SK-N-SH (cell line): ENCODE results near the gene C2orf72. TPM values are rescaled to one million over a fixed set of nuclear protein-coding genes. Genes with fewer than 3 reads are reported as not detected.

Experiments
- CTCF ChIA-PET: fragments of 300-600, 350-600 bp; formaldehyde crosslinking; extraction: SDS; loops from one replicate; lab custom pipeline; 2021; lab: Yijun Ruan, JAX
- POLR2A ChIA-PET: fragments of 350-600 bp; sonication (Branson Sonifier 250); formaldehyde crosslinking; extraction: SDS; loops from one replicate; lab custom pipeline; 2020; ENCODE audit warnings: antibody characterized with exemption, inconsistent platforms; lab: Yijun Ruan, JAX
- DNase-seq: peaks from one replicate; pipeline ENCODE4 v3.0.0; 2012
- H2AFZ ChIP-seq: fragments of 200-600 bp; sonication (generic); 2 replicates; pipeline ENCODE4 v1.8.1; 2016; ENCODE audit warnings: antibody characterized with exemption, mild to moderate bottlenecking, low read depth
- H3F3A ChIP-seq: fragments of 200-600 bp; sonication (generic); replicated peaks from 2 replicates; pipeline ENCODE3; 2016; ENCODE audit warnings: antibody characterized with exemption, mild to moderate bottlenecking; ENCODE audit not compliant: insufficient read depth
- H3K27ac ChIP-seq, 2 experiments: fragments of 200-500 bp in 1 of 2; fragments of 200-600 bp in 1 of 2; sonication (Bioruptor generic) in 1 of 2; sonication (generic), shearing (Covaris generic) in 1 of 2; 2 replicates each; pipeline versions ENCODE4 v1.5.1 to v1.6.1; 2014 to 2016; ENCODE audit warnings: low read depth in 2 of 2, inconsistent platforms in 1 of 2, low read length in 1 of 2, mild to moderate bottlenecking in 1 of 2, mixed read lengths in 1 of 2
- H3K27me3 ChIP-seq: fragments of 200-600 bp; sonication (generic), shearing (Covaris generic); 2 replicates; pipeline ENCODE4 v1.6.1; 2016; ENCODE audit warnings: mixed run types; ENCODE audit not compliant: insufficient read depth
- H3K36me3 ChIP-seq, 2 experiments: fragments of 200-500 bp in 1 of 2; fragments of 200-600 bp in 1 of 2; sonication (Bioruptor generic) in 1 of 2; sonication (generic) in 1 of 2; replicated peaks in 1 of 2; 2 replicates each; pipeline versions ENCODE3 to v1.5.1; 2014 to 2016; ENCODE audit warnings: low read length in 1 of 2, mild to moderate bottlenecking in 1 of 2; ENCODE audit not compliant: insufficient read depth in 2 of 2, control insufficient read depth in 1 of 2
- H3K4me1 ChIP-seq, 2 experiments: fragments of 200-500 bp in 1 of 2; fragments of 200-600 bp in 1 of 2; sonication (Bioruptor generic) in 1 of 2; sonication (generic), shearing (Covaris generic) in 1 of 2; 2 replicates each; pipeline versions ENCODE4 v1.5.1 to v1.6.1; 2014 to 2016; ENCODE audit warnings: low read depth in 1 of 2, low read length in 1 of 2, mixed run types in 1 of 2; ENCODE audit not compliant: insufficient read depth in 2 of 2, control insufficient read depth in 1 of 2
- H3K4me2 ChIP-seq: fragments of 200-600 bp; sonication (generic), shearing (Covaris generic); 2 replicates; pipeline ENCODE4 v1.6.1; 2017; ENCODE audit warnings: mixed run types
- H3K4me3 ChIP-seq, 2 experiments: fragments of 200-500 bp in 1 of 2; fragments of 200-600 bp in 1 of 2; sonication (Bioruptor generic) in 1 of 2; sonication (generic), shearing (Covaris generic) in 1 of 2; 2 replicates each; pipeline versions ENCODE4 v1.5.1 to v1.8.1; 2014 to 2016; ENCODE audit warnings: low read depth in 2 of 2, inconsistent platforms in 1 of 2, low read length in 1 of 2, mild to moderate bottlenecking in 1 of 2, mixed read lengths in 1 of 2, moderate library complexity in 1 of 2
- H3K79me2 ChIP-seq: fragments of 200-600 bp; sonication (generic); 2 replicates; pipeline ENCODE4 v1.8.1; 2017; ENCODE audit warnings: mild to moderate bottlenecking; ENCODE audit not compliant: insufficient read depth
- H3K9ac ChIP-seq: fragments of 200-600 bp; sonication (generic); 2 replicates; pipeline ENCODE4 v1.6.1; 2017; ENCODE audit warnings: mixed run types
- H3K9me2 ChIP-seq: fragments of 200-600 bp; sonication (generic); 2 replicates; pipeline ENCODE4 v1.6.1; 2017; ENCODE audit warnings: mixed run types
- H3K9me3 ChIP-seq: fragments of 200-600 bp; sonication (generic); 2 replicates; pipeline ENCODE4 v1.6.1; 2017; ENCODE audit warnings: mixed run types, mild to moderate bottlenecking, moderate library complexity
- H4K20me1 ChIP-seq: fragments of 200-600 bp; sonication (generic); 2 replicates; pipeline ENCODE4 v1.6.1; 2017; ENCODE audit warnings: mild to moderate bottlenecking, mixed run types; ENCODE audit not compliant: insufficient read depth
- EP300 ChIP-seq, 2 experiments: IDR thresholded peaks; 2 replicates each; pipeline versions ENCODE4 v1.4.0 to v1.6.1; 2012; ENCODE audit warnings: borderline replicate concordance in 1 of 2, low read depth in 1 of 2, low read length in 1 of 2
- FOSL2 ChIP-seq: IDR thresholded peaks from 2 replicates; pipeline ENCODE4 v1.4.0; 2012; ENCODE audit warnings: low read depth, mild to moderate bottlenecking, moderate library complexity, borderline replicate concordance
- FOXJ3 ChIP-seq: sonication (generic); formaldehyde crosslinking; IDR thresholded peaks from 2 replicates; pipeline ENCODE4 v1.5.1; 2020; ENCODE audit warnings: mild to moderate bottlenecking, missing genetic modification reagents
- FOXM1 ChIP-seq: IDR thresholded peaks from 2 replicates; pipeline ENCODE4 v1.4.0; 2012; ENCODE audit warnings: low read depth, mild to moderate bottlenecking
- MEF2A ChIP-seq: IDR thresholded peaks from 2 replicates; pipeline ENCODE4 v1.4.0; 2012; ENCODE audit warnings: low read depth, borderline replicate concordance
- NFIC ChIP-seq: IDR thresholded peaks from 2 replicates; pipeline ENCODE4 v1.4.0; 2012; ENCODE audit warnings: borderline replicate concordance
- SIN3A ChIP-seq: IDR thresholded peaks from 2 replicates; pipeline ENCODE4 v1.6.1; 2012; ENCODE audit warnings: low read depth, mild to moderate bottlenecking, low read length, moderate library complexity, borderline replicate concordance
- TEAD4 ChIP-seq: IDR thresholded peaks from 2 replicates; pipeline ENCODE4 v1.4.0; 2012; ENCODE audit warnings: mild to moderate bottlenecking, borderline replicate concordance; ENCODE audit not compliant: insufficient read depth
- USF1 ChIP-seq: IDR thresholded peaks from 2 replicates; pipeline ENCODE4 v1.4.0; 2012; ENCODE audit warnings: low read depth, borderline replicate concordance
- WGBS: methylation state at CpG from one replicate; pipeline ENCODE4 v1.1.6; 2017; ENCODE audit warnings: low lambda C conversion rate; 5-methylcytosine and 5-hydroxymethylcytosine counted together
- polyA plus RNA-seq, 3 experiments: library from polyadenylated mRNA; depleted of rRNA; stranded (reverse); fragments of >200 nt; gene quantifications; 2 replicates each; pipeline ENCODE4 v1.2.3, GENCODE V29; 2012

Gene C2orf72
- polyA plus RNA-seq, 1 of the 3 experiments (the other 2 are of a cell fraction), result 0.35 TPM

- DNase-seq, result no peak
- H3K9ac ChIP-seq, result no peak overlapping the region
- no peak overlapping the region for H3K27ac ChIP-seq
- H2AFZ ChIP-seq, result no peak overlapping the region
- H3K27me3 ChIP-seq, result peaks cover 39% of the 10 kb centered on the region
- ChIA-PET POLR2A (no interaction called here), CTCF (interaction anchor here (1.0 kb wide), 2 partner anchors 18 to 186 kb away, joined by 3 read pairs; no protein-coding TSS in a partner anchor)
- H3K4me3 ChIP-seq, result no peak overlapping the region
- no peaks in the 10 kb centered on the region for H3K9me2 ChIP-seq
- H3K9me3 ChIP-seq, result no peaks in the 10 kb centered on the region
- peaks cover 0 to 6% of the 10 kb centered on the region in 2 experiments; a peak in 1 of 4 replicates for H3K4me1 ChIP-seq
- TF ChIP-seq NFIC (no peak), FOXJ3 (no peak), FOSL2 (no peak), SIN3A (no peak), EP300 (IDR thresholded peaks at IDR 0.05; ENCODE audit: borderline replicate concordance in 1 of 2, low read depth in 1 of 2, low read length in 1 of 2) (no peak), USF1 (no peak)
- H4K20me1 ChIP-seq, result no peaks in the 10 kb centered on the region
- H3F3A ChIP-seq, result no peaks in the 10 kb centered on the region
- 55% methylated on average over 4 of the region's 4 CpGs for WGBS
- H3K79me2 ChIP-seq, result no peaks in the 10 kb centered on the region
- H3K4me2 ChIP-seq, result no peak overlapping the region
- H3K36me3 ChIP-seq, result no peaks in the 10 kb centered on the region
These were observed 2.9 kb upstream of the C2orf72 start for GRCh38 chr2:231034291-231034882.

- Histone ChIP-seq H3K9ac (no peak overlapping the region), H3K9me2 (no peaks in the 10 kb centered on the region), H3K4me2 (no peak overlapping the region), H4K20me1 (no peaks in the 10 kb centered on the region), H3K36me3 (no peaks in the 10 kb centered on the region), H2AFZ (no peak overlapping the region), H3K27me3 (peaks cover 39% of the 10 kb centered on the region), H3K27ac (no peak overlapping the region), H3K9me3 (no peaks in the 10 kb centered on the region), H3K79me2 (no peaks in the 10 kb centered on the region), H3K4me1 (peaks cover 0 to 6% of the 10 kb centered on the region in 2 experiments; a peak in 1 of 4 replicates), H3F3A (no peaks in the 10 kb centered on the region), H3K4me3 (no peak overlapping the region)
- ChIA-PET CTCF (interaction anchor here (0.8 to 1.5 kb wide), 3 partner anchors 14 to 212 kb away, joined by 3 read pairs; no protein-coding TSS in a partner anchor), POLR2A (no interaction called here)
- DNase-seq, result no peak
- TF ChIP-seq TEAD4 (no peak), MEF2A (no peak)
- WGBS, result 55% methylated on average over 3 of the region's 4 CpGs
These were observed 1.2 kb upstream of the C2orf72 start for GRCh38 chr2:231036131-231036530.

GRCh38 chr2:231036578-231037106 is 681 bp upstream of the C2orf72 start:
- H3K27me3 ChIP-seq, result peaks cover 39% of the 10 kb centered on the region
- H4K20me1 ChIP-seq, result no peaks in the 10 kb centered on the region

More at GRCh38 chr2:231036578-231037106, 681 bp upstream of the C2orf72 start:
- POLR2A ChIA-PET, result no interaction called here
- DNase-seq, result no peak
- H3K9ac ChIP-seq, result no peak overlapping the region
- 55% methylated on average over 12 of the region's 12 CpGs for whole genome bisulfite sequencing
- TF ChIP-seq FOXM1, result no peak
- TF ChIP-seq FOXJ3, result no peak
- no peak overlapping the region; a peak in 1 of 4 replicates for H3K4me3 ChIP-seq
- H2AFZ ChIP-seq, result no peak overlapping the region
- CTCF ChIA-PET, result interaction anchor here (0.8 to 6.6 kb wide), 5 partner anchors 14 to 212 kb away, joined by 3 to 39 read pairs (median 3); no protein-coding TSS in a partner anchor
- no peak overlapping the region for H3K27ac ChIP-seq
- no peaks in the 10 kb centered on the region for H3F3A ChIP-seq
- peaks cover 0 to 6% of the 10 kb centered on the region in 2 experiments; a peak in 1 of 4 replicates for H3K4me1 ChIP-seq
- H3K9me3 ChIP-seq, result no peaks in the 10 kb centered on the region
- H3K4me2 ChIP-seq, result no peak overlapping the region
- H3K36me3 ChIP-seq, result no peaks in the 10 kb centered on the region
- H3K9me2 ChIP-seq, result no peaks in the 10 kb centered on the region
- no peaks in the 10 kb centered on the region for H3K79me2 ChIP-seq
